ENCODE measurements around the gene PERCC1. TPM values are rescaled to one million over a fixed set of nuclear protein-coding genes. Genes with fewer than 3 reads are reported as not detected.

Gene PERCC1
- total RNA-seq (2022; extraction: Qiagen RNA extraction; ENCODE audit: low read depth) = not detected in 5 replicates

GRCh38 chr16:1430759-1431496 lies at the start of gene PERCC1:
Gene PERCC1 (plus strand): TSS chr16:1431078. CDS start chr16:1432594, 1,516 bp downstream.

DNA sequence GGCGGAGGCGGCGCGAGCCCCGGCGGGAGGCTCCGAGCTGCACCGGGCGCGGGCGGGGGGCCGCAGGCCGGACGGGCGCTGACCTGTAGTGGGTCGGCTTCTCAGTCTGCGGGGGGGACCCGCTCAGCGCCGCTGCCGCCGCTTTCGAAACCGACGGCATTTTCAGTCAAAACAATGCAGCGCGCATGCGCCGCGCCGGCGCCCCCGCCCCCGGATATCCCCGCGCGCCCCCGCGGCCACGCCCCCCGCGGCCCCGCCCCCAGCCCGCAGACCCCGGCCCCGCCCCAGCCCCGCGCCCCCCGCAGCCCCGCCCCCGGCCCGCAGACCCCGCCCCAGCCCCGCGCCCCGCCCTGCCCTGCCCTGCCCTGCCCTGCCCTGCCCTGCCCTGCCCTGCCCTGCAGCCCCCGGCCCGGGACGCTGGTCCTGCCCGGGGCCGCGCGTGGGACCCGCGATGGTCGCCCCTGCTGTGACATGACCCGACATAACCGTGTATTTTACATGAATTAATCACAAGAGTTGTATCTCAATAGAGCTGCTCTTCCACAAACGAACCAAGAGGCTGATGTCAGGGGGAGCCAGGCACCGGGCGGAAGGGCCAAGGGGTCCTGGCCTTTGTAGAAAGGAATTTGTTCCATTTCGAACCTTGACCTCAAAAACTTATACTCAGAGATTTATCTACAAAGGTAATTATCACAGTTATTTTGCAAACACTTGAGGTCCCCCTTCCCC lies 16.2 kb upstream of the PERCC1 start, which contains the start of gene UNKL:
UNKL (minus strand) TSS at position 173 of the 729 bp plus-strand sequence; CDS start at position 160, 13 bp downstream.

GRCh38 chr16:1443980-1444729 lies 13.3 kb downstream of the PERCC1 start, which contains the start of gene CCDC154:
Gene CCDC154 (minus strand): TSS chr16:1444556. CDS start chr16:1444322, 234 bp downstream.

DNA sequence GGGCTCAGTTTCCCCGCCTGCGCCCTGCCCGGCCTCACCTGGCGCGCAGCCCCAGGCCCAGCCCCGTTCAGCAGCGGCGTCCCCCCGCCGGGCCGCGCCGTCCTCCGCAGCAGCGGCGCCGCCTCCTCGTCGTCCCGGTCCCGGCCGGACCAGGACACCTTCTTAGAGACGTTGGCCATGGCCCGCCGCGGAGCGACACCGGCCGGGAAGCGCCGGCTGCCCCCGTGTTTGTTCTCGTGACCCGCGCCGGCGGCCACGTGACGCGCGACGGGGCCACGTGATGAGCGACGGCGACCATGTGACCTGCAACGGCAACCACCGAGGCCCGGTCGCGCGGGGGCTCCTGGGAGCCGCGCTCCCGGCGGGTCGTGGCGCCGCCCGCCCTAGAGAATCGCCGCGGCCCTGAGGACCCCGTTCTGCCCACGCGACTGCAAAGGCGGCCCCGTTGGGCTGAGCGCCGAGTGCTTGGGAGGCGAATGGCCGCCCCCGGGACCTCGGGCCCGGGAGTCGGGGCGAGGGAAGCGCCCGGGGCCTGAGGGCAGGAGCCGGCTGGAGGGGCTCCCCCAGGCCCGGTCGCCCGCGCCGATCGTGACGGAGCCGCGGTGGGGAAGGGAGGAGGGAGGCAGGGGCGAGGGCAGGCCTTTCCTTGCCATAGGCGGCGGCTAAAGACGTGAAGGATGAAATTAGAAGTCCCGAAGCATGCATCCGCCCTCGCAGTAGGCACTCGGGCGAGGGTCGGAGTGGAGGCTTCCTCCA lies 44.1 kb downstream of the PERCC1 start, which contains the start of gene CLCN7:
CLCN7 (minus strand) TSS at position 233 of the 756 bp plus-strand sequence; CDS start at position 179, 54 bp downstream.

Other genes with a start within 250 kb of the PERCC1 start
- 0.10 to 0.22 TPM (median 0.12 TPM) in 3 of 5 replicates, not detected in the others for gene TPSG1, start 205.8 kb upstream of the PERCC1 start, total RNA-seq (2022; extraction: Qiagen RNA extraction; ENCODE audit: low read depth)
- gene TPSB2, start 200.9 kb upstream of the PERCC1 start, total RNA-seq (2022; extraction: Qiagen RNA extraction; ENCODE audit: low read depth) = not detected in 5 replicates
- 0.13 TPM in 1 of 5 replicates, not detected in the others for gene TPSAB1, start 190.4 kb upstream of the PERCC1 start, total RNA-seq (2022; extraction: Qiagen RNA extraction; ENCODE audit: low read depth)
- not detected in 5 replicates for gene TPSD1, start 175.0 kb upstream of the PERCC1 start, total RNA-seq (2022; extraction: Qiagen RNA extraction; ENCODE audit: low read depth)
- 165 to 192 TPM (median 171 TPM) in 5 replicates for gene UBE2I, start 121.4 kb upstream of the PERCC1 start, total RNA-seq (2022; extraction: Qiagen RNA extraction; ENCODE audit: low read depth)
- gene BAIAP3, start 97.4 kb upstream of the PERCC1 start, total RNA-seq (2022; extraction: Qiagen RNA extraction; ENCODE audit: low read depth) = 0.31 to 1.6 TPM (median 1.1 TPM) in 5 replicates
- 57.7 to 93.3 TPM (median 82.5 TPM) in 5 replicates for gene TSR3, start 79.2 kb upstream of the PERCC1 start, total RNA-seq (2022; extraction: Qiagen RNA extraction; ENCODE audit: low read depth)
- gene GNPTG, start 79.1 kb upstream of the PERCC1 start, total RNA-seq (2022; extraction: Qiagen RNA extraction; ENCODE audit: low read depth) = 24.7 to 37.3 TPM (median 29.4 TPM) in 5 replicates
- gene UNKL, start 16.4 kb upstream of the PERCC1 start, total RNA-seq (2022; extraction: Qiagen RNA extraction; ENCODE audit: low read depth) = 28.3 to 55.1 TPM (median 46.1 TPM) in 5 replicates
- gene UQCC4, start 10.3 kb upstream of the PERCC1 start, total RNA-seq (2022; extraction: Qiagen RNA extraction; ENCODE audit: low read depth) = 34.1 to 37.8 TPM (median 35.7 TPM) in 5 replicates
- 0.09 to 0.57 TPM (median 0.28 TPM) in 5 replicates for gene CCDC154, start 13.5 kb downstream of the PERCC1 start, total RNA-seq (2022; extraction: Qiagen RNA extraction; ENCODE audit: low read depth)
- gene CLCN7, start 44.0 kb downstream of the PERCC1 start, total RNA-seq (2022; extraction: Qiagen RNA extraction; ENCODE audit: low read depth) = 56.1 to 84.3 TPM (median 77.2 TPM) in 5 replicates
- not detected in 5 replicates for gene PTX4, start 57.9 kb downstream of the PERCC1 start, total RNA-seq (2022; extraction: Qiagen RNA extraction; ENCODE audit: low read depth)
- 33.6 to 43.6 TPM (median 41.1 TPM) in 5 replicates for gene TELO2, start 62.3 kb downstream of the PERCC1 start, total RNA-seq (2022; extraction: Qiagen RNA extraction; ENCODE audit: low read depth)
- not detected in 5 replicates for gene TMEM204, start 102.6 kb downstream of the PERCC1 start, total RNA-seq (2022; extraction: Qiagen RNA extraction; ENCODE audit: low read depth)
- 8.2 to 9.3 TPM (median 9.3 TPM) in 5 replicates for gene IFT140, start 181.0 kb downstream of the PERCC1 start, total RNA-seq (2022; extraction: Qiagen RNA extraction; ENCODE audit: low read depth)
- 14.1 to 18.6 TPM (median 16.7 TPM) in 5 replicates for gene CRAMP1, start 181.3 kb downstream of the PERCC1 start, total RNA-seq (2022; extraction: Qiagen RNA extraction; ENCODE audit: low read depth)
- 169 to 207 TPM (median 182 TPM) in 5 replicates for gene JPT2, start 247.2 kb downstream of the PERCC1 start, total RNA-seq (2022; extraction: Qiagen RNA extraction; ENCODE audit: low read depth)